SK-N-SH treated with all-trans-retinoic acid at 6 μM for 48 hours (cell line): ENCODE data around the gene DKK2.

Source experiments
- BACH2 ChIP-seq: fragments of 250-450 bp; sonication (Bioruptor Pico); IDR thresholded peaks from 2 replicates; pipeline ENCODE4 v1.9.0; 2021; ENCODE audit warnings: mild to moderate bottlenecking, borderline replicate concordance
- RARB ChIP-seq: fragments of 250-450 bp; sonication (Bioruptor Pico); IDR thresholded peaks from 2 replicates; pipeline ENCODE4 v1.8.0; 2021; ENCODE audit warnings: mild to moderate bottlenecking, moderate library complexity
- ZC3H10 ChIP-seq: fragments of 250-450 bp; sonication (Bioruptor Pico); IDR thresholded peaks from 2 replicates; pipeline ENCODE4 v1.5.1; 2021; ENCODE audit warnings: mild to moderate bottlenecking, moderate library complexity
- ZFP3 ChIP-seq: fragments of 250-450 bp; sonication (Bioruptor Pico); IDR thresholded peaks from 2 replicates; pipeline ENCODE4 v1.5.0; 2020; ENCODE audit warnings: mild to moderate bottlenecking, moderate library complexity
- ZNF70 ChIP-seq: fragments of 450-650 bp; formaldehyde crosslinking; IDR thresholded peaks from 2 replicates; pipeline ENCODE4 v1.5.0; 2020; ENCODE audit warnings: mild to moderate bottlenecking, moderate library complexity
- ZNF8 ChIP-seq: fragments of 450-650 bp; formaldehyde crosslinking; IDR thresholded peaks from 2 replicates; pipeline ENCODE4 v1.5.0; 2020; ENCODE audit warnings: mild to moderate bottlenecking, moderate library complexity
- TF ChIP-seq, protein P1 (sequence below): fragments of 250-450 bp; sonication (Bioruptor Pico); IDR thresholded peaks from 2 replicates; pipeline ENCODE4 v1.8.0; 2020; ENCODE audit warnings: mild to moderate bottlenecking, moderate library complexity, borderline replicate concordance
- TF ChIP-seq, protein P2 (sequence below): fragments of 250-450 bp; sonication (Bioruptor Pico); IDR thresholded peaks from 2 replicates; pipeline ENCODE4 v1.8.0; 2021; ENCODE audit warnings: low read depth, mild to moderate bottlenecking, moderate library complexity, borderline replicate concordance
- TF ChIP-seq, protein P3 (sequence below): fragments of 250-450 bp; sonication (Bioruptor Pico); IDR thresholded peaks from 2 replicates; pipeline ENCODE4 v1.5.1; 2020; ENCODE audit warnings: low read depth, mild to moderate bottlenecking, moderate library complexity
- TF ChIP-seq, protein P4 (sequence below): fragments of 250-450 bp; sonication (Bioruptor Pico); IDR thresholded peaks from 2 replicates; pipeline ENCODE4 v1.5.1; 2021; ENCODE audit warnings: mild to moderate bottlenecking, moderate library complexity

DNA sequence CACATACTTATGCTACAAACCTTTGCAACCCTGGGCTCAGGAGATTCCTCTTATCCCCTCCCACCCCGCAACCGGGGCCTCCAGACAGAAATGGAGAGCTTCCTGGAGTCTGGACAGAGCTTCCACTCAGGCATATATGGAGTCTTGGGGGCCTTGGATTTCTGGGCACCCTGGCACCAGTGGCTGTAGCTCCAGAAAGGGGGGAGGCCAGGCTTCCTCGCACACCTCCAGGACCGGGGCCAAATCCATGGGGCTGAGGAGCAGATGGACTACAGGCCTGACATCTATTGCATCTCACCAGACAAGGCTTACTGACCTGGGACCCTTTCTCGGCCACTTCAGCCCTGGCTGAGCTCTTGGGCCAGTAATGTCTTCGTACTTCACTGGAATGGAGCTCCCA lies 143.3 kb downstream of the DKK2 start:
- no peak for TF ChIP-seq RARB (CRISPR knock-in tag)
- no peak for TF ChIP-seq ZC3H10 (CRISPR knock-in tag)
- no peak for TF ChIP-seq ZFP3 (CRISPR knock-in tag)
- TF ChIP-seq, protein P1, sequence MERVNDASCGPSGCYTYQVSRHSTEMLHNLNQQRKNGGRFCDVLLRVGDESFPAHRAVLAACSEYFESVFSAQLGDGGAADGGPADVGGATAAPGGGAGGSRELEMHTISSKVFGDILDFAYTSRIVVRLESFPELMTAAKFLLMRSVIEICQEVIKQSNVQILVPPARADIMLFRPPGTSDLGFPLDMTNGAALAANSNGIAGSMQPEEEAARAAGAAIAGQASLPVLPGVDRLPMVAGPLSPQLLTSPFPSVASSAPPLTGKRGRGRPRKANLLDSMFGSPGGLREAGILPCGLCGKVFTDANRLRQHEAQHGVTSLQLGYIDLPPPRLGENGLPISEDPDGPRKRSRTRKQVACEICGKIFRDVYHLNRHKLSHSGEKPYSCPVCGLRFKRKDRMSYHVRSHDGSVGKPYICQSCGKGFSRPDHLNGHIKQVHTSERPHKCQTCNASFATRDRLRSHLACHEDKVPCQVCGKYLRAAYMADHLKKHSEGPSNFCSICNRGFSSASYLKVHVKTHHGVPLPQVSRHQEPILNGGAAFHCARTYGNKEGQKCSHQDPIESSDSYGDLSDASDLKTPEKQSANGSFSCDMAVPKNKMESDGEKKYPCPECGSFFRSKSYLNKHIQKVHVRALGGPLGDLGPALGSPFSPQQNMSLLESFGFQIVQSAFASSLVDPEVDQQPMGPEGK (CRISPR knock-in tag): no peak
- TF ChIP-seq, protein P2, sequence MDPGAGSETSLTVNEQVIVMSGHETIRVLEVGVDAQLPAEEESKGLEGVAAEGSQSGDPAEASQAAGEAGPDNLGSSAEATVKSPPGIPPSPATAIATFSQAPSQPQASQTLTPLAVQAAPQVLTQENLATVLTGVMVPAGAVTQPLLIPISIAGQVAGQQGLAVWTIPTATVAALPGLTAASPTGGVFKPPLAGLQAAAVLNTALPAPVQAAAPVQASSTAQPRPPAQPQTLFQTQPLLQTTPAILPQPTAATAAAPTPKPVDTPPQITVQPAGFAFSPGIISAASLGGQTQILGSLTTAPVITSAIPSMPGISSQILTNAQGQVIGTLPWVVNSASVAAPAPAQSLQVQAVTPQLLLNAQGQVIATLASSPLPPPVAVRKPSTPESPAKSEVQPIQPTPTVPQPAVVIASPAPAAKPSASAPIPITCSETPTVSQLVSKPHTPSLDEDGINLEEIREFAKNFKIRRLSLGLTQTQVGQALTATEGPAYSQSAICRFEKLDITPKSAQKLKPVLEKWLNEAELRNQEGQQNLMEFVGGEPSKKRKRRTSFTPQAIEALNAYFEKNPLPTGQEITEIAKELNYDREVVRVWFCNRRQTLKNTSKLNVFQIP: no peak
- TF ChIP-seq, protein P3, sequence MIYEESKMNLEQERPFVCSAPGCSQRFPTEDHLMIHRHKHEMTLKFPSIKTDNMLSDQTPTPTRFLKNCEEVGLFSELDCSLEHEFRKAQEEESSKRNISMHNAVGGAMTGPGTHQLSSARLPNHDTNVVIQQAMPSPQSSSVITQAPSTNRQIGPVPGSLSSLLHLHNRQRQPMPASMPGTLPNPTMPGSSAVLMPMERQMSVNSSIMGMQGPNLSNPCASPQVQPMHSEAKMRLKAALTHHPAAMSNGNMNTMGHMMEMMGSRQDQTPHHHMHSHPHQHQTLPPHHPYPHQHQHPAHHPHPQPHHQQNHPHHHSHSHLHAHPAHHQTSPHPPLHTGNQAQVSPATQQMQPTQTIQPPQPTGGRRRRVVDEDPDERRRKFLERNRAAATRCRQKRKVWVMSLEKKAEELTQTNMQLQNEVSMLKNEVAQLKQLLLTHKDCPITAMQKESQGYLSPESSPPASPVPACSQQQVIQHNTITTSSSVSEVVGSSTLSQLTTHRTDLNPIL (CRISPR knock-in tag): no peak
- no peak for TF ChIP-seq ZNF8 (CRISPR knock-in tag)
- no peak for TF ChIP-seq BACH2 (CRISPR knock-in tag)
- TF ChIP-seq ZNF70 (CRISPR knock-in tag): no peak
- TF ChIP-seq, protein P4, sequence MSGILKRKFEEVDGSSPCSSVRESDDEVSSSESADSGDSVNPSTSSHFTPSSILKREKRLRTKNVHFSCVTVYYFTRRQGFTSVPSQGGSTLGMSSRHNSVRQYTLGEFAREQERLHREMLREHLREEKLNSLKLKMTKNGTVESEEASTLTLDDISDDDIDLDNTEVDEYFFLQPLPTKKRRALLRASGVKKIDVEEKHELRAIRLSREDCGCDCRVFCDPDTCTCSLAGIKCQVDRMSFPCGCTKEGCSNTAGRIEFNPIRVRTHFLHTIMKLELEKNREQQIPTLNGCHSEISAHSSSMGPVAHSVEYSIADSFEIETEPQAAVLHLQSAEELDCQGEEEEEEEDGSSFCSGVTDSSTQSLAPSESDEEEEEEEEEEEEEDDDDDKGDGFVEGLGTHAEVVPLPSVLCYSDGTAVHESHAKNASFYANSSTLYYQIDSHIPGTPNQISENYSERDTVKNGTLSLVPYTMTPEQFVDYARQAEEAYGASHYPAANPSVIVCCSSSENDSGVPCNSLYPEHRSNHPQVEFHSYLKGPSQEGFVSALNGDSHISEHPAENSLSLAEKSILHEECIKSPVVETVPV (CRISPR knock-in tag): no peak
